Spinal cord (tissue), 10 donors: ENCODE results near the gene FOXP1. TPM values are rescaled to one million over a fixed set of nuclear protein-coding genes. Genes with fewer than 3 reads are reported as not detected.

ENCODE experiments used
- DNase-seq, 6 donors: peaks; one replicate each; pipeline versions ENCODE4 v3.0.0 to v3.0.0-alpha.2; 2013 to 2015; ENCODE audit warnings: low spot score in 6 of 6, low read depth in 4 of 6
- H3K27ac ChIP-seq: one replicate; pipeline ENCODE4 v1.5.1; 2013; ENCODE audit warnings: low read depth, low read length, control low read depth
- H3K27me3 ChIP-seq: one replicate; pipeline ENCODE4 v1.6.1; 2013; ENCODE audit warnings: low read length; ENCODE audit not compliant: control insufficient read depth, insufficient read depth
- H3K36me3 ChIP-seq: one replicate; pipeline ENCODE4 v1.6.1; 2013; ENCODE audit warnings: low read length; ENCODE audit not compliant: control insufficient read depth, insufficient read depth
- H3K4me1 ChIP-seq: one replicate; pipeline ENCODE4 v1.6.1; 2013; ENCODE audit warnings: low read length; ENCODE audit not compliant: control insufficient read depth, insufficient read depth
- H3K4me3 ChIP-seq: one replicate; pipeline ENCODE4 v1.5.1; 2013; ENCODE audit warnings: low read depth, low read length, control low read depth
- H3K9me3 ChIP-seq: one replicate; pipeline ENCODE4 v1.6.1; 2013; ENCODE audit warnings: low read length; ENCODE audit not compliant: control insufficient read depth, insufficient read depth
- WGBS: methylation state at CpG from one replicate; pipeline ENCODE4 v1.1.5; 2013; ENCODE audit warnings: missing lambda C conversion rate; ENCODE audit not compliant: insufficient coverage; 5-methylcytosine and 5-hydroxymethylcytosine counted together
- polyA plus RNA-seq, 2 donors: library from polyadenylated mRNA; unstranded; fragments of 120-200 nt; gene quantifications; one replicate each; pipeline ENCODE4 v1.2.1, GENCODE V29; 2013; ENCODE audit not compliant: insufficient read length in 2 of 2
- total RNA-seq, 2 donors: library from RNA; depleted of rRNA in 1 of 2; stranded (reverse); fragments of 120-200 nt in 1 of 2; fragments of >200 nt in 1 of 2; gene quantifications; one replicate each; pipeline versions ENCODE4 v1.2.3 to v1.2.4, GENCODE V29; 2013 to 2014
- donor health status: healthy.

The FOXP1 gene
- total and polyA plus RNA-seq, 4 donors = 27.4 to 118 (median 66.1) TPM

DNA sequence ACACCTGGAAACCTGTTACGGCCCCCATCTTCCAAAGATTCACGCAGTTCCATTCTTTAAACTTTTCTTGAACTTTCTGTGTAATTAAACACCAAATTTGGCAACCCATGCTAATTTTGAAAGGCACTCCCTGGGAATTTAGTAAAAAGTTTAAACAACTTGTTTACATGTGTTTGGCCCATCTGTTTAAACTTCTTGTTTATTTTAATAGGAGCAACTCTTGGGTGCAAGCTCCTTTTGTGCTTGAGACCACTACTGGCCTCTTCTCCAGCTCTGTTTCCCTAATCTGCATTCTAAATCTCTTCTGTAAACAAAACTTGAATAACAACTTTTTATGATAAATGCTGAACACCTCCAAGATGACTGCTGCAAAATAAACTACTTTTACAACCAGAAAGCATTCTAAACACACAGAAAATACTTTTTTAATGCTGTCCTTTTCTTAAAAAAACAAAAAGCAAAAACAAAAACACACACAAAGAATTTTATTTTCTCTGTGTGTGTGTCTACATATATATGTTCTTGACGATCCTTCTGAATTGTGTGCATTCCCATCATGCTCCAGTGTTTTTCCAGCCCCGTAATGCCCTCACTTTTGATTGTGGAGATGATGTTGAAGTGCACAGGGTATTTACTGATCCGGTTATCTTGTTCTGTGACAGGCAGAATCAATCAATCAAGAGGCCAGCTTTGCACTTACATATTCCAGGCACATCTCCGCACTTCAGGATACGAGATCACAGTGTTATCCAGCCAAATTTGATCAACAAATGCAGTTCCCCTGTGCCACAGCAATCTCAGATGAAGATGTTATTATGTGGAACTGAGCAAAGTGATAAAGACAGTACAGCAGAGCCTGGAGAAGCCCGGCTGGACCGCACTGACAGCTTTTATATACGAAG is 416.9 kb downstream of the FOXP1 start:
- Histone ChIP-seq H3K36me3 (no peaks in the 10 kb centered on the region), H3K9me3 (no peaks in the 10 kb centered on the region), H3K27ac (no peak overlapping the region), H3K4me3 (no peak overlapping the region), H3K4me1 (no peaks in the 10 kb centered on the region), H3K27me3 (peaks cover 2% of the 10 kb centered on the region)
- 73% methylated on average over 3 of the region's 10 CpGs for WGBS
- DNase-seq = no peak

DNA sequence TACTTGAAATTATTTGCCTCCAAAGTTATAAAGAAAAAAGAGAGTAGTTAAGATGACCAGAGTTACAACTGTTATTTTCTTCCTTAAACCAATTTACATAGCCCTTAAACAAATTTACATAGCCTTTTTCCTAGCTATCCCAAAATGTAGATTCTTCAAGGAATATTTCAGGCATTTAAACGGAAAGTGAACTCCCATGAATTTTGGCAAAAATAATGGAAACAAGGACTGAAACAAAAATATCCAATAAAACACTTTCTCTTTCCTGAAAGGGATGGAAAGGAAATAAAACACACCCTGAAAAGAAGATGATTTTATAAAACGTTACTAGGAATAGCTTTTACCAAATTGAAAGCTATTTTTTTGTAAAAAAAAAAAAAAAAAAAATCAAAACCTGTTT is 418.6 kb downstream of the FOXP1 start:
- Histone ChIP-seq H3K36me3 (no peaks in the 10 kb centered on the region), H3K4me3 (no peak overlapping the region), H3K27ac (no peak overlapping the region), H3K27me3 (peaks cover 2% of the 10 kb centered on the region), H3K4me1 (no peaks in the 10 kb centered on the region), H3K9me3 (no peaks in the 10 kb centered on the region)
- DNase-seq = no peak
- WGBS = no CpG with 5 or more reads among the region's 2 CpGs

DNA sequence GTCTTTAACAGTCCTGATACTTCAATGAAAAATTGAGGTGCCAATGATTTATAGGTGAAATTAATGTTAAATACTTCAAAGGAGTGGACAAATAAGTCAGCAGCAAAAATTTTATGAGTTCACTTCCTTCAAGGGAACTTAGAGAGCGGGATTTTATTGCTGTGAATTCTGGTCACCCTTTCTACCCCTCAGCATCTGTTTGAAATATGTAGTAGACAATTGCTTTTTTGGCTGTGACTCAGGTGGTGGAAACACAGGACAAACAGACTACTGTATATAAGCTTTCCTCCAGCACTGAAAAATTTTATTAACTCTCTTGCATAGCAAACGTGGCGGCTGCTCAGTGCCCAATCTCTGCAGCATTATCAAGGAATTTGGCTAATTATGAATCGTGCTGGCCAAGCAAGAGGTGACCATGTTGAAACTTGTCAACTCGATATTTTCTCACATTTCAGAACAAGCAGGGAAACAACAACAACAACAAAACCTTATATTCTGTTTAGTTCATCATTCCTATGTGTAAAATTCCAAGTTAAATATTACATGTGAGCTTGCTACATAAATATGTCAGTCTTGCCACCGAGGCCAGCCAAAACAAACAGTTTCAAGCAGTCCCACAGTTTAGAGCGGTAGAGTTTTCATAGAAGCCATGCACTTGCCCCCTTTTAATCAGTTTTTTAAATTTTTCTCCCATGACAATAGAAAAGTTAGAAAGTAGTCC is 420.2 kb downstream of the FOXP1 start:
- Histone ChIP-seq H3K27ac (no peak overlapping the region), H3K9me3 (no peaks in the 10 kb centered on the region), H3K36me3 (no peaks in the 10 kb centered on the region), H3K4me1 (no peaks in the 10 kb centered on the region), H3K4me3 (no peak overlapping the region), H3K27me3 (no peaks in the 10 kb centered on the region)
- WGBS = 48% methylated on average over 2 of the region's 7 CpGs
- no peak for DNase-seq

DNA sequence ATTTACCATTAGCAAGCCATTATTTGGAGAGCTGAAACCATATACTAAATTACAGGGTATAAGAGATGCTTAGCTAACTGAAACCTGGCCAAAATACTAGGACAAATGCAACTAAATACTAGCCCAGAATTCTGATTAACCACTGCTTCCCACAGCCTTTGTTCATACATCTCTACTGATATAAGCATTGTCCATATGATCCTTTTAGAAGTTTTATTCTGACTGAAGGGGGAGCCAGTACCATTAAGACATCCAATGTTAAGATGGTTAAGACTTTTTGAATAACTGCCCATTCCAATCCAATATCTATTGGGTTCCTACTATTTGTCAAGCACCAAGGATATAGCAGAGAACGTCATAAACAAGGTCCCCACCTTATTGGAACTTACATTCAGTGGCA is 421.3 kb downstream of the FOXP1 start:
- no peaks in the 10 kb centered on the region for H3K9me3 ChIP-seq
- H3K27ac ChIP-seq = no peak overlapping the region
- H3K27me3 ChIP-seq = no peaks in the 10 kb centered on the region
- H3K4me1 ChIP-seq = no peaks in the 10 kb centered on the region
- no peak overlapping the region for H3K4me3 ChIP-seq
- DNase-seq = no peak
- H3K36me3 ChIP-seq = no peaks in the 10 kb centered on the region
- no CpG with 5 or more reads among the region's 1 CpG for WGBS

DNA sequence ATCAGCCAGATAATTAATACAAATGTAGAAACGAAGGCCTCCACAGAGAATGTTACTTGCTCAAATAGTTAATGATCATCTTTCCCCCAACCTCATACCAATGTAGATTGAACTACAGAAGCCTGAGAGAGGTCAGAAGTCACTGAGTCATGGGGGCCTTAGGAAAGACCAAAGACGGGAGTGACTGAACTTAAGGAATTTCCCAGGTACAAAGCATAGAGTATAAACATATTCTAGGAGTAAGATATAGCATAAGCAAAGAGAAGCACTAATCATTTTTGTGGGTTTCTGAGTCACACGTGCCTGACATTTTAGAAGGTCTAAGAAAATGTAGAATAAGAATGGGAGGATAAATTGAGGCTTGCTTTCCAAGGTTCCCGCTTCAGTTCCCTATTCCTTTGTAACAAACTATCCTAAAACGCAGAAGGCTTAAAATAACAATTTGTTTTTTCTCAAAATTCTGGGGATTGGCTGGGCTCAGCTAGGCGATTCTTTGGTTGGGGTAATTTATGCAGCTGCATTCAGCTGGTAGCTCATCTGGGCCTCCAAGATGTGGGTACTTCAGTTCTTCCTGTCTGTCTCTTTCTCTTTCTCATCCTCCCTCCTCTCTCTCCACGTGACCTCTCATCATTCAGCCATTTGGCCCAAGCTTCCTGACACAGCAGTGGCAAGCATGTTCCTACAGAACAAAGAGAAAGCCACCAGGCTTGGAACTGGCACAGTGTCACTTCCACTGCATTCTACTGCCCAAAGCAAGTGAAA is 422.6 kb downstream of the FOXP1 start:
- Histone ChIP-seq H3K4me3 (no peak overlapping the region), H3K27me3 (no peaks in the 10 kb centered on the region), H3K36me3 (no peaks in the 10 kb centered on the region), H3K9me3 (no peaks in the 10 kb centered on the region), H3K4me1 (no peaks in the 10 kb centered on the region), H3K27ac (no peak overlapping the region)
- DNase-seq = peak in 1 of 6 donors; percentile 31
- WGBS = 45% methylated on average over 1 of the region's 7 CpGs

DNA sequence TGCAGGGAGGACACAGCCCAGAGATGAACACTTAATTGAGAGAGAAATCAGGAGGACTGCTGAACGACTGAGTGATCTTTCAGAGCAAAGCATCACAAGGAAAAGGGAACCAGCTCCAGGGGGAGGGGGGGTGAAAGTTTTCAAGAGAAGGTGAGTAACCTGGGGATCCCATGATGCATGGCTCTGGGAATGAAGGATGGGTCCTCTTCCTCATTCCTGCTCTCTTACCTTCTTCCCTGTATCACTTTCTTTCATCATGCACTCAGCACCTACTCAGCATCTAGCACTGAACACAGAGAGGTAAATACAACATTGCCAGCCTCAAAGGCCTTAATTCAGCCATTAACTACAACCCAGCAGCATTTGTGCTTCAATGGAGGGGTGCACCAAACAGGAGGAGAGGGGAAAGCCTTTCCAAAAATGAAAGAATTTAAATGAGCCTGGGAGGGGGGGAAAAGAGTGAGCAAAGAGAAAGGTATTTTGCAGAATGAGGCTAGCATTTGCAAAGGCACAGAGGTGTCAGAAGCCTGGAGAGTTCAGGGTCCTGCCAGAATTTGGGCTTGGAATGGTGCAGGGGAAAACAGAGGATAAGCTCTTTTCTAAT is 427.4 kb downstream of the FOXP1 start:
- Histone ChIP-seq H3K27ac (no peak overlapping the region), H3K9me3 (no peaks in the 10 kb centered on the region), H3K27me3 (no peaks in the 10 kb centered on the region), H3K4me3 (no peak overlapping the region), H3K4me1 (no peaks in the 10 kb centered on the region), H3K36me3 (no peaks in the 10 kb centered on the region)
- WGBS = 50% methylated on average over 1 of the region's 1 CpG
- no peak for DNase-seq

DNA sequence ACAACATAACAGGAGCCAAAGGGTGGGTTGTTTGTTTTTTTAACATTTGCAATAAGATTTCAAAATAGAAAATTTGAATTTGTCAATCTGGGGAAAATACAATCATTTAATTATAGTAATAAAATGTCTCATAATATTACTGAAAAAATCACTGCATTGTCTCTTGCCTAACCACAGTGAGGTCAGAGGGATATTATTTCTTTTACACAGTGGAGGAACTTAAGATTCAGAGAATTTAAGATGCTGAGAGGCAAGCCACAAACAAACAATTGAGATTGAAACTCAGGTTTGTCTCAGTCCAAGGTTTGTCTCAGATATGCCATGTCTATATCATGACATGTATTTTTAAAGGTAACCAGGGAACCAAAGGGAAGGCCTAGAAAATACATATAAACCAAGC is 428.7 kb downstream of the FOXP1 start:
- Histone ChIP-seq H3K36me3 (no peaks in the 10 kb centered on the region), H3K9me3 (no peaks in the 10 kb centered on the region), H3K27me3 (no peaks in the 10 kb centered on the region), H3K4me1 (no peaks in the 10 kb centered on the region), H3K27ac (no peak overlapping the region), H3K4me3 (no peak overlapping the region)
- DNase-seq = no peak

DNA sequence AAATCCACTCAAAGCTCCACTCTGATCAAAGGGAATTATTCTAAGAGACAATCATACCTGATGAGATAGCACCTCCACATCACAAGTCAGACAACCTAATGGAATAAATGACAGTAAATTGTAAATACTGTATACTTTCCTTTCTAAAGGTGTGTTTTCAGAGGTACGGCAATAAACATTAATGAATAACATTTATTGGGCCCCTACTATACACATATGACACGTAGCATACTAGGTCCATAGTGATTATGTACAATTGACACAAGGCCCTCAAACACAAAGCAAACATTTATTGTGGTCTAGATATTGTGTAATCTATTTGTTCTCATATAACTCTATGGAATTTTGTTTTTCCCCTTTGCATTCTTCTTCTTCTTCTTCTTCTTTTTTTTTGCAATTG is 429.8 kb downstream of the FOXP1 start:
- no CpG with 5 or more reads among the region's 2 CpGs for WGBS
- no peak overlapping the region for H3K27ac ChIP-seq

DNA sequence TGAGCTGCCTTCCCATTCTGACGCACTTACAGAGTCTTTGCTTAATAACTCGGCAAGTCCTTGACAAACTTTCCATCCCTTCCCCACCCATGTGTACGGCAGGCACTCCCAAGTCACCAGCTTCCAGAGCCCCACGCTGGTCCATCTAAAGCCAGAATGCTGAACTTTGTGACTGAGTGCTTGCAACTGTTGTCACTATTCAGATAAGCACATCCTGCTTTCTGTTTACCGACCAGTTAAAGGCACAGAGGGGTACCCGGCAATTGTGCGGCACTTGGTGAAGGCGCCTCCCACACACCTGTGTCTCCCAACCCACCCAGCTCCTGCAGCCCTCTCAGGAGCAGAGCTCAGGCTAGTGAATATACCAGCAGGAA is 430.6 kb downstream of the FOXP1 start:
- Histone ChIP-seq H3K27ac (no peak overlapping the region), H3K4me1 (no peaks in the 10 kb centered on the region), H3K27me3 (no peaks in the 10 kb centered on the region), H3K4me3 (no peak overlapping the region), H3K36me3 (no peaks in the 10 kb centered on the region), H3K9me3 (no peaks in the 10 kb centered on the region)
- DNase-seq = no peak
- 72% methylated on average over 5 of the region's 8 CpGs for WGBS

More for the DNA sequence above, 429.8 kb downstream of the FOXP1 start:
- Histone ChIP-seq H3K9me3 (no peaks in the 10 kb centered on the region), H3K4me1 (no peaks in the 10 kb centered on the region), H3K27me3 (no peaks in the 10 kb centered on the region), H3K4me3 (no peak overlapping the region), H3K36me3 (no peaks in the 10 kb centered on the region)
- no peak for DNase-seq
